GM12878 (cell line): Measurements from ENCODE around the gene FBXO5. TPM values are rescaled to one million over a fixed set of nuclear protein-coding genes. Genes with fewer than 3 reads are reported as not detected.
A peak's percentile ranks its signal among the peaks of the same experiment; 100 is the strongest.

ENCODE experiments used
- ATAC-seq: fragments of 200-7000 bp; cut with Tn5 transposase; 3 replicates; pipeline ENCODE4 v1.9.1; 2020; ENCODE audit warnings: mild to moderate bottlenecking, moderate library complexity
- BruUV-seq: library from RNA; stranded (reverse); fragments of 400-500 nt; replicated peaks from 2 replicates; lab custom pipeline; 2021; lab: Mats Ljungman, UMichigan
- CTCF ChIA-PET: fragments of 300-600 bp; sonication (Branson Sonifier 250); formaldehyde crosslinking; extraction: SDS; loops from one replicate; lab custom pipeline; 2021; ENCODE audit warnings: inconsistent platforms; lab: Yijun Ruan, JAX
- POLR2A ChIA-PET: fragments of 350-600 bp; formaldehyde crosslinking; extraction: SDS; loops from one replicate; lab custom pipeline; 2021; ENCODE audit warnings: inconsistent platforms; lab: Charles Lee
- RAD21 ChIA-PET: fragments of 300-600 bp; sonication (Branson Sonifier 250); formaldehyde crosslinking; loops from one replicate; lab custom pipeline; 2023; ENCODE audit warnings: antibody characterized with exemption; ENCODE audit not compliant: unreplicated experiment; lab: Charles Lee
- SMC1A ChIA-PET: fragments of 300-600 bp; sonication (Branson Sonifier 250); formaldehyde crosslinking; loops from one replicate; lab custom pipeline; 2023; ENCODE audit not compliant: unreplicated experiment, uncharacterized antibody; lab: Charles Lee
- DNase-seq: peaks from one replicate; pipeline ENCODE4 v3.0.0-alpha.2; 2011; ENCODE audit warnings: low read depth, low spot score
- FAIRE-seq: peaks from 3 replicates; lab custom pipeline; 2011; peaks lifted over from hg19 to GRCh38; lab: Jason Lieb, UNC
- H2AFZ ChIP-seq: 2 replicates; pipeline ENCODE4 v1.6.0; 2011; ENCODE audit warnings: low read depth, low read length, control low read depth; ENCODE audit not compliant: control insufficient read depth
- H3K27ac ChIP-seq: 2 replicates; pipeline ENCODE4 v1.5.1; 2011; ENCODE audit warnings: control low read depth; ENCODE audit not compliant: control insufficient read depth, insufficient read depth
- H3K27me3 ChIP-seq, 2 experiments: replicated peaks in 1 of 2; 2 replicates each; pipeline versions ENCODE4 v1.6.0 to v1.6.1; 2011; ENCODE audit warnings: low read length in 1 of 2; ENCODE audit not compliant: control insufficient read depth in 2 of 2, insufficient read depth in 2 of 2
- H3K36me3 ChIP-seq, 2 experiments: 2 replicates each; pipeline ENCODE4 v1.5.1; 2011; ENCODE audit warnings: low read length in 1 of 2; ENCODE audit not compliant: control insufficient read depth in 2 of 2, insufficient read depth in 2 of 2
- H3K4me1 ChIP-seq: 2 replicates; pipeline ENCODE4 v1.6.1; 2011; ENCODE audit warnings: mild to moderate bottlenecking, low read length, moderate library complexity, mixed read lengths; ENCODE audit not compliant: control insufficient read depth, insufficient read depth
- H3K4me2 ChIP-seq: 2 replicates; pipeline ENCODE4 v1.6.0; 2011; ENCODE audit warnings: control low read depth; ENCODE audit not compliant: control insufficient read depth, insufficient read depth
- H3K4me3 ChIP-seq: fragments of 200-600 bp; sonication (generic); 2 replicates; pipeline ENCODE4 v1.5.1; 2016
- H3K79me2 ChIP-seq: 2 replicates; pipeline ENCODE4 v1.6.0; 2011; ENCODE audit warnings: low read length; ENCODE audit not compliant: control insufficient read depth, insufficient read depth
- H3K9ac ChIP-seq: 2 replicates; pipeline ENCODE4 v1.8.0; 2011; ENCODE audit warnings: low read length, control low read depth, mixed read lengths; ENCODE audit not compliant: control insufficient read depth, insufficient read depth
- H3K9me3 ChIP-seq: replicated peaks from 3 replicates; pipeline ENCODE4 v1.5.1; 2011; ENCODE audit warnings: mild to moderate bottlenecking, low read length; ENCODE audit not compliant: control insufficient read depth, insufficient read depth
- H4K20me1 ChIP-seq: 2 replicates; pipeline ENCODE4 v1.6.0; 2011; ENCODE audit not compliant: control insufficient read depth, insufficient read depth
- CTCF ChIP-seq, 3 experiments: IDR thresholded peaks in 2 of 3; conservative IDR thresholded peaks in 1 of 3; 2 replicates each; pipeline ENCODE4 v1.5.1; 2011; ENCODE audit warnings: low read depth in 3 of 3, low read length in 3 of 3, mild to moderate bottlenecking in 3 of 3, control low read depth in 2 of 3, moderate library complexity in 2 of 3, inconsistent platforms in 1 of 3, mixed read lengths in 1 of 3; ENCODE audit not compliant: control insufficient read depth in 2 of 3, insufficient read depth in 1 of 3; ENCODE audit errors: extremely low read depth in 1 of 3
- HDGF ChIP-seq: fragments of 450-650 bp; IDR thresholded peaks from 2 replicates; pipeline ENCODE4 v1.6.1; 2016; ENCODE audit warnings: antibody characterized with exemption
- MAX ChIP-seq: IDR thresholded peaks from 2 replicates; pipeline ENCODE4 v1.6.1; 2012; ENCODE audit warnings: low read depth, low read length, improper control_type of control experiment
- MEF2B ChIP-seq: fragments of 450-650 bp; IDR thresholded peaks from 2 replicates; pipeline ENCODE4 v1.6.1; 2018; ENCODE audit warnings: mild to moderate bottlenecking, moderate library complexity; ENCODE audit not compliant: partially characterized antibody, poor library complexity, severe bottlenecking
- PKNOX1 ChIP-seq: fragments of 450-650 bp; IDR thresholded peaks from 2 replicates; pipeline ENCODE4 v1.6.1; 2016; ENCODE audit warnings: mild to moderate bottlenecking
- PML ChIP-seq: IDR thresholded peaks from 2 replicates; pipeline ENCODE4 v1.6.1; 2012; ENCODE audit warnings: low read length, inconsistent platforms
- RBBP5 ChIP-seq: fragments of 200-600 bp; sonication (generic); conservative IDR thresholded peaks from 2 replicates; pipeline ENCODE4 v1.6.1; 2016
- RELB ChIP-seq: fragments of 450-650 bp; IDR thresholded peaks from 2 replicates; pipeline ENCODE4 v1.6.1; 2017; ENCODE audit warnings: low read depth, mild to moderate bottlenecking, moderate library complexity
- RUNX3 ChIP-seq: IDR thresholded peaks from 2 replicates; pipeline ENCODE4 v1.6.1; 2012; ENCODE audit warnings: low read length, inconsistent platforms
- SMARCA5 ChIP-seq: fragments of 450-650 bp; IDR thresholded peaks from 2 replicates; pipeline ENCODE4 v1.6.1; 2017; ENCODE audit warnings: mild to moderate bottlenecking
- SMC3 ChIP-seq: IDR thresholded peaks from 2 replicates; pipeline ENCODE4 v1.6.1; 2011; ENCODE audit warnings: low read length, improper control_type of control experiment, borderline replicate concordance
- TCF3 ChIP-seq: IDR thresholded peaks from 2 replicates; pipeline ENCODE4 v1.6.1; 2012; ENCODE audit warnings: low read depth, mild to moderate bottlenecking, low read length, borderline replicate concordance; ENCODE audit not compliant: insufficient read depth
- USF2 ChIP-seq: IDR thresholded peaks from 2 replicates; pipeline ENCODE4 v1.6.1; 2011; ENCODE audit warnings: low read depth, low read length, improper control_type of control experiment, borderline replicate concordance
- ZBED1 ChIP-seq: IDR thresholded peaks from 2 replicates; pipeline ENCODE4 v1.6.1; 2016; ENCODE audit warnings: borderline replicate concordance
- ZNF217 ChIP-seq: fragments of 450-650 bp; IDR thresholded peaks from 2 replicates; pipeline ENCODE4 v1.6.1; 2017; ENCODE audit warnings: antibody characterized with exemption, mild to moderate bottlenecking
- WGBS: methylation state at CpG from one replicate; pipeline ENCODE4 v1.1.6; 2016; ENCODE audit warnings: low lambda C conversion rate; ENCODE audit not compliant: insufficient replicate concordance, insufficient coverage; ENCODE audit errors: missing lambda C conversion rate; 5-methylcytosine and 5-hydroxymethylcytosine counted together
- in situ Hi-C: fragments of 300-500 bp; cut with MboI; formaldehyde crosslinking; loops from 9 replicates; pipeline ENCODE4 v1.14.3; 2018; ENCODE audit warnings: mixed read lengths
- intact Hi-C: fragments of 100-400 bp; cut with micrococcal nuclease; formaldehyde crosslinking; loops from one replicate; pipeline ENCODE4 v1.14.2; 2022; ENCODE audit not compliant: unreplicated experiment
- polyA plus RNA-seq, 11 experiments: library from polyadenylated mRNA; depleted of rRNA in 4 of 11; unstranded in 6 of 11; stranded (reverse) in 5 of 11; fragments of >200 nt; fragmentation: Nextera tagmentation in 4 of 11; fragmentation: Illumina TruSeq in 1 of 11; extraction: Ambion mirVana in 4 of 11; extraction: Trizol in 1 of 11; gene quantifications; 1 replicate in 1 of 11; 2 replicates in 10 of 11; pipeline versions ENCODE4 v1.2.1 to v1.2.3, GENCODE V29; 2011 to 2016; ENCODE audit warnings: inconsistent platforms in 2 of 11, missing spikeins in 2 of 11, low read depth in 1 of 11
- total RNA-seq, 4 experiments: library from RNA; depleted of rRNA in 3 of 4; stranded (reverse); fragments of >200 nt in 3 of 4; fragmentation: Illumina TruSeq in 1 of 4; extraction: Trizol in 1 of 4; gene quantifications; 2 replicates each; pipeline versions ENCODE4 v1.2.1 to v1.2.3, GENCODE V29; 2013 to 2021

FBXO5 gene
- total and polyA plus RNA-seq, 10 of the 15 experiments (the other 5 are each of a cell fraction or from before 2014, with no cell fraction given) = 13.6 to 62.2 (median 37.7) TPM

GRCh38 chr6:152979116-152979515, 3.7 kb downstream of the FBXO5 start (continued):
- TF ChIP-seq HDGF (no peak), CTCF (IDR thresholded peaks at IDR 0.05 in 2 of 3, conservative IDR thresholded peaks at IDR 0.05 in 1 of 3; ENCODE audit: control insufficient read depth in 2 of 3, extremely low read depth in 1 of 3, insufficient read depth in 1 of 3, low read depth in 3 of 3, low read length in 3 of 3) (no peak), PML (no peak)

- RAD21 ChIA-PET = interaction anchor here (0.8 to 1.6 kb wide), 4 partner anchors 18 to 30 kb away, joined by 3 to 6 read pairs (median 3); no protein-coding TSS in a partner anchor
- H3K79me2 ChIP-seq = peaks cover 98% of the 10 kb centered on the region
- no peak overlapping the region for H3K27ac ChIP-seq
- 0 out of 2 replicates have a peak overlapping the region, but pooled peaks have one; percentile 53 for H3K4me3 ChIP-seq
- ATAC-seq = no peak
- BruUV-seq = no TSS peak
- no peak overlapping the region for H3K9ac ChIP-seq
- intact Hi-C loops (loop anchor here (10.0 kb wide), 1 partner anchor 673 kb away; no protein-coding TSS in a partner anchor), in situ Hi-C loops (loop anchor here (25.0 kb wide), 3 partner anchors 1259 to 1759 kb away; partner anchors contain the start of gene SCAF8)
- CTCF ChIA-PET = interaction anchor here (0.6 to 2.6 kb wide), 8 partner anchors 11 to 113 kb away, joined by 3 to 11 read pairs (median 4); no protein-coding TSS in a partner anchor
- no peak for FAIRE-seq
- POLR2A ChIA-PET = interaction anchor here (0.6 to 2.4 kb wide), 4 partner anchors 7 to 71 kb away, joined by 3 to 10 read pairs (median 4); no protein-coding TSS in a partner anchor
- peak overlapping the region; percentile 53 for H3K4me2 ChIP-seq
- no peaks in the 10 kb centered on the region; the same call in 1 of the 3 replicates for H3K9me3 ChIP-seq
- 81% methylated on average over 3 of the region's 3 CpGs for WGBS
- no peak overlapping the region; the same call in 1 of the 2 replicates for H2AFZ ChIP-seq
- H4K20me1 ChIP-seq = no peaks in the 10 kb centered on the region
- DNase-seq = no peak
- H3K36me3 ChIP-seq = peaks cover 0 to 19% of the 10 kb centered on the region in 2 experiments; a peak in 2 of 4 replicates
- no peaks in the 10 kb centered on the region for H3K27me3 ChIP-seq
- SMC1A ChIA-PET = interaction anchor here (0.9 to 2.9 kb wide), 8 partner anchors 21 to 250 kb away, joined by 3 to 26 read pairs (median 4); no protein-coding TSS in a partner anchor
- H3K4me1 ChIP-seq = peaks cover 4% of the 10 kb centered on the region; the same call in 1 of the 2 replicates
- TF ChIP-seq RUNX3 (no peak), TCF3 (no peak), MAX (no peak), RELB (no peak), SMARCA5 (no peak), ZBED1 (no peak), ZNF217 (no peak), MEF2B (no peak), USF2 (no peak), SMC3 (no peak), RBBP5 (no peak), PKNOX1 (no peak)
Measured at GRCh38 chr6:152978058-152978457, 4.8 kb downstream of the FBXO5 start.
